SK-N-SH (cell line): Measurements from ENCODE around the gene MX1. TPM values are rescaled to one million over a fixed set of nuclear protein-coding genes. Genes with fewer than 3 reads are reported as not detected.

Experiments
- CTCF ChIA-PET: fragments of 300-600, 350-600 bp; formaldehyde crosslinking; extraction: SDS; loops from one replicate; lab custom pipeline; 2021; lab: Yijun Ruan, JAX
- POLR2A ChIA-PET: fragments of 350-600 bp; sonication (Branson Sonifier 250); formaldehyde crosslinking; extraction: SDS; loops from one replicate; lab custom pipeline; 2020; ENCODE audit warnings: antibody characterized with exemption, inconsistent platforms; lab: Yijun Ruan, JAX
- DNase-seq: peaks from one replicate; pipeline ENCODE4 v3.0.0; 2012
- H2AFZ ChIP-seq: fragments of 200-600 bp; sonication (generic); 2 replicates; pipeline ENCODE4 v1.8.1; 2016; ENCODE audit warnings: antibody characterized with exemption, mild to moderate bottlenecking, low read depth
- H3F3A ChIP-seq: fragments of 200-600 bp; sonication (generic); replicated peaks from 2 replicates; pipeline ENCODE3; 2016; ENCODE audit warnings: antibody characterized with exemption, mild to moderate bottlenecking; ENCODE audit not compliant: insufficient read depth
- H3K27ac ChIP-seq, 2 experiments: fragments of 200-500 bp in 1 of 2; fragments of 200-600 bp in 1 of 2; sonication (Bioruptor generic) in 1 of 2; sonication (generic), shearing (Covaris generic) in 1 of 2; 2 replicates each; pipeline versions ENCODE4 v1.5.1 to v1.6.1; 2014 to 2016; ENCODE audit warnings: low read depth in 2 of 2, inconsistent platforms in 1 of 2, low read length in 1 of 2, mild to moderate bottlenecking in 1 of 2, mixed read lengths in 1 of 2
- H3K27me3 ChIP-seq: fragments of 200-600 bp; sonication (generic), shearing (Covaris generic); 2 replicates; pipeline ENCODE4 v1.6.1; 2016; ENCODE audit warnings: mixed run types; ENCODE audit not compliant: insufficient read depth
- H3K36me3 ChIP-seq, 2 experiments: fragments of 200-500 bp in 1 of 2; fragments of 200-600 bp in 1 of 2; sonication (Bioruptor generic) in 1 of 2; sonication (generic) in 1 of 2; replicated peaks in 1 of 2; 2 replicates each; pipeline versions ENCODE3 to v1.5.1; 2014 to 2016; ENCODE audit warnings: low read length in 1 of 2, mild to moderate bottlenecking in 1 of 2; ENCODE audit not compliant: insufficient read depth in 2 of 2, control insufficient read depth in 1 of 2
- H3K4me1 ChIP-seq, 2 experiments: fragments of 200-500 bp in 1 of 2; fragments of 200-600 bp in 1 of 2; sonication (Bioruptor generic) in 1 of 2; sonication (generic), shearing (Covaris generic) in 1 of 2; 2 replicates each; pipeline versions ENCODE4 v1.5.1 to v1.6.1; 2014 to 2016; ENCODE audit warnings: low read depth in 1 of 2, low read length in 1 of 2, mixed run types in 1 of 2; ENCODE audit not compliant: insufficient read depth in 2 of 2, control insufficient read depth in 1 of 2
- H3K4me2 ChIP-seq: fragments of 200-600 bp; sonication (generic), shearing (Covaris generic); 2 replicates; pipeline ENCODE4 v1.6.1; 2017; ENCODE audit warnings: mixed run types
- H3K4me3 ChIP-seq, 2 experiments: fragments of 200-500 bp in 1 of 2; fragments of 200-600 bp in 1 of 2; sonication (Bioruptor generic) in 1 of 2; sonication (generic), shearing (Covaris generic) in 1 of 2; 2 replicates each; pipeline versions ENCODE4 v1.5.1 to v1.8.1; 2014 to 2016; ENCODE audit warnings: low read depth in 2 of 2, inconsistent platforms in 1 of 2, low read length in 1 of 2, mild to moderate bottlenecking in 1 of 2, mixed read lengths in 1 of 2, moderate library complexity in 1 of 2
- H3K79me2 ChIP-seq: fragments of 200-600 bp; sonication (generic); 2 replicates; pipeline ENCODE4 v1.8.1; 2017; ENCODE audit warnings: mild to moderate bottlenecking; ENCODE audit not compliant: insufficient read depth
- H3K9ac ChIP-seq: fragments of 200-600 bp; sonication (generic); 2 replicates; pipeline ENCODE4 v1.6.1; 2017; ENCODE audit warnings: mixed run types
- H3K9me2 ChIP-seq: fragments of 200-600 bp; sonication (generic); 2 replicates; pipeline ENCODE4 v1.6.1; 2017; ENCODE audit warnings: mixed run types
- H3K9me3 ChIP-seq: fragments of 200-600 bp; sonication (generic); 2 replicates; pipeline ENCODE4 v1.6.1; 2017; ENCODE audit warnings: mixed run types, mild to moderate bottlenecking, moderate library complexity
- H4K20me1 ChIP-seq: fragments of 200-600 bp; sonication (generic); 2 replicates; pipeline ENCODE4 v1.6.1; 2017; ENCODE audit warnings: mild to moderate bottlenecking, mixed run types; ENCODE audit not compliant: insufficient read depth
- CHD2 ChIP-seq: fragments of 150-350 bp; IDR thresholded peaks from 2 replicates; pipeline ENCODE4 v1.6.1; 2018; ENCODE audit warnings: low read length; ENCODE audit not compliant: partially characterized antibody
- CTCF ChIP-seq: fragments of 200-600 bp; sonication (generic); IDR thresholded peaks from 2 replicates; pipeline ENCODE4 v1.6.1; 2017; ENCODE audit warnings: antibody characterized with exemption, mild to moderate bottlenecking, moderate library complexity
- ELF1 ChIP-seq: IDR thresholded peaks from 2 replicates; pipeline ENCODE4 v1.4.0; 2012
- EP300 ChIP-seq, 2 experiments: IDR thresholded peaks; 2 replicates each; pipeline versions ENCODE4 v1.4.0 to v1.6.1; 2012; ENCODE audit warnings: borderline replicate concordance in 1 of 2, low read depth in 1 of 2, low read length in 1 of 2
- FOXM1 ChIP-seq: IDR thresholded peaks from 2 replicates; pipeline ENCODE4 v1.4.0; 2012; ENCODE audit warnings: low read depth, mild to moderate bottlenecking
- GABPA ChIP-seq: IDR thresholded peaks from 2 replicates; pipeline ENCODE4 v1.4.0; 2012; ENCODE audit warnings: low read depth, mild to moderate bottlenecking
- GATA2 ChIP-seq: sonication (generic); formaldehyde crosslinking; IDR thresholded peaks from 2 replicates; pipeline ENCODE4 v1.5.0; 2020; ENCODE audit warnings: mild to moderate bottlenecking, missing genetic modification reagents
- MAX ChIP-seq: IDR thresholded peaks from 2 replicates; pipeline ENCODE4 v1.4.0; 2012; ENCODE audit warnings: low read depth
- MEF2A ChIP-seq: IDR thresholded peaks from 2 replicates; pipeline ENCODE4 v1.4.0; 2012; ENCODE audit warnings: low read depth, borderline replicate concordance
- MXI1 ChIP-seq: IDR thresholded peaks from 2 replicates; pipeline ENCODE4 v1.6.1; 2012; ENCODE audit warnings: mild to moderate bottlenecking, low read depth, low read length, improper control_type of control experiment
- POLR2AphosphoS5 ChIP-seq: IDR thresholded peaks from 2 replicates; pipeline ENCODE4 v1.6.1; 2012; ENCODE audit warnings: low read depth, low read length
- RAD21 ChIP-seq: IDR thresholded peaks from 2 replicates; pipeline ENCODE4 v1.6.1; 2012; ENCODE audit warnings: mild to moderate bottlenecking, low read length
- RCOR1 ChIP-seq: fragments of 150-350 bp; IDR thresholded peaks from 2 replicates; pipeline ENCODE4 v1.6.1; 2017; ENCODE audit warnings: antibody characterized with exemption, low read length
- REST ChIP-seq: IDR thresholded peaks from 2 replicates; pipeline ENCODE4 v1.6.1; 2012; ENCODE audit warnings: mild to moderate bottlenecking, low read depth, low read length, moderate library complexity
- RFX5 ChIP-seq: IDR thresholded peaks from 2 replicates; pipeline ENCODE4 v1.6.1; 2012; ENCODE audit warnings: mild to moderate bottlenecking, improper control_type of control experiment, low read length
- RXRA ChIP-seq: IDR thresholded peaks from 2 replicates; pipeline ENCODE4 v1.4.0; 2012; ENCODE audit warnings: low read depth, mild to moderate bottlenecking, borderline replicate concordance
- SMC3 ChIP-seq: IDR thresholded peaks from 2 replicates; pipeline ENCODE4 v1.6.1; 2012; ENCODE audit warnings: low read depth, low read length, improper control_type of control experiment
- TAF1 ChIP-seq: IDR thresholded peaks from 2 replicates; pipeline ENCODE4 v1.6.1; 2012; ENCODE audit warnings: low read depth, mild to moderate bottlenecking, low read length, moderate library complexity, borderline replicate concordance
- TCF12 ChIP-seq: IDR thresholded peaks from 2 replicates; pipeline ENCODE4 v1.4.0; 2012
- WGBS: methylation state at CpG from one replicate; pipeline ENCODE4 v1.1.6; 2017; ENCODE audit warnings: low lambda C conversion rate; 5-methylcytosine and 5-hydroxymethylcytosine counted together
- polyA plus RNA-seq, 3 experiments: library from polyadenylated mRNA; depleted of rRNA; stranded (reverse); fragments of >200 nt; gene quantifications; 2 replicates each; pipeline ENCODE4 v1.2.3, GENCODE V29; 2012

MX1 gene
- polyA plus RNA-seq, 1 of the 3 experiments (the other 2 are of a cell fraction), result 1.9 TPM

- Histone ChIP-seq H3K4me2 (no peak overlapping the region), H4K20me1 (no peaks in the 10 kb centered on the region), H3K27ac (no peak overlapping the region)
- TF ChIP-seq GATA2 (CRISPR knock-in tag) (no peak), SMC3 (no peak), MXI1 (no peak), MEF2A (no peak), CTCF (no peak), GABPA (no peak), RAD21 (no peak)
- TF ChIP-seq, all 33 proteins: peak for 0
- no peak overlapping the region for H3K4me3 ChIP-seq
- H3K9me2 ChIP-seq, result no peaks in the 10 kb centered on the region
- H2AFZ ChIP-seq, result no peak overlapping the region
- no peaks in the 10 kb centered on the region for H3K9me3 ChIP-seq
- H3K36me3 ChIP-seq, result no peaks in the 10 kb centered on the region
- no peaks in the 10 kb centered on the region for H3K4me1 ChIP-seq
- H3K79me2 ChIP-seq, result no peaks in the 10 kb centered on the region
- no peak overlapping the region for H3K9ac ChIP-seq
- ChIA-PET CTCF (no interaction called here), POLR2A (no interaction called here)
- no peaks in the 10 kb centered on the region for H3F3A ChIP-seq
- H3K27me3 ChIP-seq, result peaks cover 11% of the 10 kb centered on the region; the same call in 1 of the 2 replicates
- no peak for DNase-seq
- WGBS, result 50% methylated on average over 5 of the region's 7 CpGs
Observed at GRCh38 chr21:41396558-41397075, 29.4 kb upstream of the MX1 start.

- Histone ChIP-seq H3K36me3 (no peaks in the 10 kb centered on the region), H3K4me3 (no peak overlapping the region), H3K27me3 (peaks cover 11% of the 10 kb centered on the region; the same call in 1 of the 2 replicates), H3K4me2 (no peak overlapping the region), H3K79me2 (no peaks in the 10 kb centered on the region), H4K20me1 (no peaks in the 10 kb centered on the region), H2AFZ (no peak overlapping the region), H3F3A (no peaks in the 10 kb centered on the region), H3K9ac (no peak overlapping the region), H3K27ac (no peak overlapping the region), H3K4me1 (no peaks in the 10 kb centered on the region), H3K9me3 (no peaks in the 10 kb centered on the region), H3K9me2 (no peaks in the 10 kb centered on the region)
- ChIA-PET CTCF (no interaction called here), POLR2A (no interaction called here)
- TF ChIP-seq MAX, result no peak
- no peak for TF ChIP-seq CHD2
- no peak for TF ChIP-seq RXRA
- 25% methylated on average over 5 of the region's 7 CpGs for WGBS
- no peak for DNase-seq
Observed at GRCh38 chr21:41397471-41397891, 28.6 kb upstream of the MX1 start.

- Histone ChIP-seq H3K4me3 (no peak overlapping the region), H3K9ac (no peak overlapping the region), H3K79me2 (no peaks in the 10 kb centered on the region), H4K20me1 (no peaks in the 10 kb centered on the region), H3K4me1 (no peaks in the 10 kb centered on the region), H3K27ac (no peak overlapping the region), H3K9me2 (no peaks in the 10 kb centered on the region), H3K27me3 (peaks cover 11% of the 10 kb centered on the region; the same call in 1 of the 2 replicates), H3K36me3 (no peaks in the 10 kb centered on the region), H2AFZ (no peak overlapping the region), H3K4me2 (no peak overlapping the region), H3K9me3 (no peaks in the 10 kb centered on the region), H3F3A (no peaks in the 10 kb centered on the region)
- ChIA-PET CTCF (no interaction called here), POLR2A (no interaction called here)
- WGBS, result 29% methylated on average over 4 of the region's 4 CpGs
- TF ChIP-seq POLR2AphosphoS5, result no peak
- no peak for TF ChIP-seq TCF12
- TF ChIP-seq EP300 (IDR thresholded peaks at IDR 0.05; ENCODE audit: borderline replicate concordance in 1 of 2, low read depth in 1 of 2, low read length in 1 of 2), result no peak
- TF ChIP-seq MXI1, result no peak
- no peak for TF ChIP-seq RFX5
- no peak for TF ChIP-seq REST
- no peak for TF ChIP-seq RCOR1
- no peak for TF ChIP-seq TAF1
- no peak for TF ChIP-seq FOXM1
- no peak for TF ChIP-seq ELF1
- DNase-seq, result no peak
Observed at GRCh38 chr21:41398251-41398650, 27.8 kb upstream of the MX1 start.
